GM12873 (cell line): ENCODE data around the gene BMPER.

Source experiments
- CTCF ChIP-seq: IDR thresholded peaks from 2 replicates; pipeline ENCODE4 v1.5.1; 2012; ENCODE audit warnings: low read depth, mild to moderate bottlenecking, moderate library complexity, low read length, control low read depth; ENCODE audit not compliant: insufficient read depth; ENCODE audit errors: missing control alignments

Gene BMPER

DNA sequence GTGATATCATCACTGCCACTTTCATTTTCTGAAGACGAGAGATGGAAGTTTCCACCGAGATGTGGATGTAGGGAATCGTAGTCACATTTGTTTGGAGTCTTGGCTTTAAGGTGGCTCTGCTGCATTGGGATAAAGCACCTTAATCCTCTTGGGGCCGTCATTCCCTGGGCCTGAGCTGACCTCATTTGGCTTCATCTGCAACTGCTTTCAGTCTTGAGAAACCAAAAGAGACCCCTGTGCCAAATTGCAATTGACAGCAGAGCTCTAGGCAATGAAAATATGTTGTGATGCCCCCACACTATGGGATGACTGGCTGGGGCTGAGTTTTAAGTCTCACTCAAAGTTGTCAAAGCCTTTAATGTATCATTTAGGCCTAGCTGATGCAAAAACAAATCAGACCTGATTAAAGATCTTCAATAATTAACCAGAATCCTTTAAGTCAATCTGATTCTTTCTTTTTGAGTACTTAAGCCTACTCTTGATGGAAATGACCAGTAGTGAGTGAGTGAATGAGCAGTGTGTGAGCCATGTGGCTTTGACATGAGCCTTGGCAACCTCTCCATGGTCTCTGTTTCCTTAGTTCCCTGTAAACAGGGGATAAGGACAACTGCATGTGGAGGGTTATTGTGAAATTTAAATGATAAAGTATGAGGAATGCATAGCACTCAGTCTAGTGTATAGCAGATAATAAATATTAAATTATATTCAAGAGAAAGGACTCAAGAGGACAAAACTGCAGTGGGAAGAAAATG lies 155.0 kb downstream of the BMPER start:
- TF ChIP-seq CTCF = no peak

DNA sequence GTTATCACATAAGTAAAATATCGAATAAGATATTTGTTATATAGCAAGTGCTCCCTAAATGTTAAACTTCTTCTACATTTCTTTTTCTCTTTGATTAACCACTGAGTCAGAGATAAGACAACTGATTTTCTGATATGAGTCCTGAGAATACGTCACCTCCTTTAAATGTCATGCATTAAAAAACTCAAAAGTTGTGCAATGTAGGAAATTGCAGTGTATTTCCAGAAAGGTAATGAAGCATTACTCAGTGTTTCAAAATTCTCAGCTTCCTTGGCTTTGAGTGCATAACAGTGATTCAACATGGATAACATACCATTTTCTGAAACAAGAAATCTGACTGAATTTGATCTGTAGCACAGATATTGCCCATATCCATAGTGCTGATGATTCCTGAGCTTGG lies 155.8 kb downstream of the BMPER start:
- TF ChIP-seq CTCF = no peak

GRCh38 chr7:34062341-34062740 lies 157.0 kb downstream of the BMPER start:
- no peak for TF ChIP-seq CTCF

DNA sequence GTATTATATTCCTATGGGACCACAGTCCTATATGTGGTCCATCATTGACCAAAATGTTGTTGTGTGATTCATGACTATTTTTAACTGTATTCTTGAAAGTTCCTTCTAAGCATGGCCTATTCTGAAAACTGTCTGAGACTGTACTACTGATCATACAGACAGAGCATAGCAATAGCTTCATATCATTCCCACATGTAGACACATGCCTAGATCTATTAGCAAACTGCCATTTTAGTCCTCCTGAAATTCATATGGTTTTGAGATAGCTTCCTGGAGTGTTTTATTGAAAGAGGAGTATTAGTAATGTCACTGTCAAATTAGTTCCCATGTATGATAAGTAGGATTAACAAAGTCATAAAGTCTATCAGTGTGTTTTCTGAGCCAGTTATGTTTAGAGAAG lies 157.5 kb downstream of the BMPER start:
- TF ChIP-seq CTCF = no peak

DNA sequence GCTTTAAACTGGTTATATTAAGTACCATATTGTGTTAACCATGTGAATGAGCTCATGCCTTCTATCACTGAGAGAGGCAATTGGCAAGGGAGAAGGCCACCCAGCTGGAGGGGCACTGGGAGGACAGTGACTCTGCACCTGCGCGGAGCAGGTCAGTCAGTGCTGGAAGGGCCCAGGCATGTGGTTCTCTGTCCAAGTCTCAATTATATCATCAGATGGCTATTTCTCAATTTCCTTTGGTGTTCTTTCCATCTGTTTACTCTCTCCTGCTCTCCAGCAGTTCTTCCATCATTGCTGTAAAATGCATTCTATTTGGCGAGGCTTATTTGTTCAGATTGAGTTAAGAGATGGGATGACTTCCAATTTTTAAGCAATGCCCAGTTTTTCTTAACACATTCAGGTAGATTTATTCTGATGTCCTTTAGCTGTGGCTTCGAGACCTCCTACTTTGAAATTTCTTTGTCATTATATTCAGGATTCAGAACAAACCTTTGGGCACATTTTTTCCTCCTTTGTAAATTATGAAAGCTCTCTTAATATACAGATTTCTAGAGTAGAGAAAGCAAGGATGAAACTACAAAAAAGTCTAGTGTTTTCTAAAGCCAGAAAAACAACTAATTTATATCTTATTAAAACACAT lies 159.3 kb downstream of the BMPER start:
- TF ChIP-seq CTCF = no peak

- TF ChIP-seq CTCF = no peak
Observed at GRCh38 chr7:34066411-34066810, 161.1 kb downstream of the BMPER start.

DNA sequence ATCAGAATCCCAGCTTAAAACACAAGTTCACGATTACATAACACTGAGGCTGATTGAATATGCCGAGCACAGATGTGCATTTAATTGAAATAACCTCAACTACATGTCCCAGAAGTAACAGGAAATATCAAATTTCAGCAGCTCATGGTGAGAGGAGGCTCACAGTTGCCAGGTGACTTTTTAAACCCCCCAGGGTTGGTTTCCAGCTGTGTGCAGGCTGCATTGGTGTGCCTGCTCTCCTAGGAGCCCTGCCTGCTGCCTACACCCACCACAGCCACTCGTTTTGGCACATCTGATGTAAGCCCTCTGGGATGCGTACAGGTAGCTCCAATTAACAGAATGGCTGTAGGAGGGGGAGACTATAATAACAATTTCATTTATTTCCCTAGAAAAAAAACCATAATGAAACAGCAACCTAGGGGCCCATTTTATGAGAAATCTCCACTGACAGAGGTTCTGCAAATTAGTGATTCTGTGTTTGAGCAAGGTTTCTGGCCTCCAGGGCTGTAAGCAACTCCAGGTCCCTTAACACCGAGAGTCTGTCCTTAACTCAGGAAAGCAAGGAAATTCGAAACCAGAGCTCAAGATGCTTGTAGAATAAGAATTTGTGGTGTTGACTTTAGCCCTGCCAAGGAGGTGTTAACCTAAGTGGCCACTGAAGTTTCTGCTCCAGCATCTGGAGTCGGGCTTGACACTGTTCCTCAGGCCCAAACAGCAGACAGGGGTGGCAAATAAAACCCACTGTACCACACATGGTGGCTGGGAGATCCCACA lies 161.9 kb downstream of the BMPER start:
- no peak for TF ChIP-seq CTCF
